ENCODE results near the gene RPL29. TPM values are rescaled to one million over a fixed set of nuclear protein-coding genes. Genes with fewer than 3 reads are reported as not detected.
"Not testable (repeated sequence)": the region's sequence is repeated elsewhere in the genome, so short reads cannot be mapped to it uniquely, and the experiment has no call there.

RPL29 gene
- total RNA-seq, 1 experiment from 2014 or later = 995 TPM

DNA sequence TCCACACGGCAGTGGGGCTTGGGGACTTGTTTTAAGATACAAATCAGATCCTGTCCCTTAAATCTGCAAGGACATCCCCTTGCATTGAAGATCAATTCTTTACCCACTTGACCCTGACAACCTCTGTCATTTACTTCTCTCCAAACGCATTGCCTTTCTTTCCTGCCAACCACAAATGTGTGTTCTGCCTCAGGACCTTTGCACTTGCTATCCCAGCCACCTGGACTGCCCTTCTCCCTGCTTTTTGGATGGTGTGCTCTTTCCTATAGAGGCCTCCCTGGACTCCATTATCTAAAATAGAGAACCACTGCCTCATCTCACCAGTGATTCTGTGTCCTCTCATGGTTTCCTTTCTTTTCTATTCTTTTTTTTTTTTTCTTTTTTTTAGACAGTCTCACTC, 1.5 kb upstream of the RPL29 start:
- ChIA-PET CTCF (interaction anchor here (1.3 to 1.4 kb wide), 2 partner anchors 18 to 56 kb away, joined by 3 to 4 read pairs; partner anchors contain the start of gene RRP9), POLR2A (no interaction called here)
- peaks cover 38% of the 10 kb centered on the region for H3K36me3 Mint-ChIP-seq (ENCODE audit: insufficient read depth, unreplicated experiment)
- BruUV-seq (replicated peaks) = no TSS peak
- H3K27me3 Mint-ChIP-seq (ENCODE audit: insufficient read depth, unreplicated experiment) = no peaks in the 10 kb centered on the region
- no peak overlapping the region for H3K4me3 Mint-ChIP-seq (ENCODE audit: unreplicated experiment)
- no peak overlapping the region for H3K27ac Mint-ChIP-seq (ENCODE audit: unreplicated experiment)
- no peaks in the 10 kb centered on the region for H3K27me3 ChIP-seq (replicated peaks; ENCODE audit: control insufficient read depth, insufficient read depth, low read length)
- DNase-seq = no peak
- peaks cover 18% of the 10 kb centered on the region for H3K4me1 ChIP-seq
- TF ChIP-seq CTCF (IDR thresholded peaks at IDR 0.05; ENCODE audit: insufficient read depth in 1 of 2, low read depth in 1 of 2, low read length in 1 of 2, severe bottlenecking in 1 of 2, unreplicated experiment in 1 of 2) = no peak
- no peaks in the 10 kb centered on the region for H3K9me3 Mint-ChIP-seq (ENCODE audit: unreplicated experiment)
- H3K36me3 ChIP-seq (ENCODE audit: control insufficient read depth, insufficient read depth, low read length) = peaks cover 8% of the 10 kb centered on the region
- no peaks in the 10 kb centered on the region for H3K9me3 ChIP-seq
- no peak overlapping the region for H3K4me3 ChIP-seq (ENCODE audit: low read depth, low read length)
- intact Hi-C loops (cut with micrococcal nuclease; ENCODE audit: unreplicated experiment) = loop anchor here (2.0 kb wide), 1 partner anchor 54 kb away; the partner anchor contains the start of gene PARP3
- H3K4me1 Mint-ChIP-seq (ENCODE audit: low read depth, unreplicated experiment) = peaks cover 9% of the 10 kb centered on the region

GRCh38 chr3:51994530-51994929, 1.2 kb downstream of the RPL29 start:
- peak overlapping the region; percentile 93 for H3K4me3 Mint-ChIP-seq (ENCODE audit: unreplicated experiment)
- no peaks in the 10 kb centered on the region for H3K27me3 Mint-ChIP-seq (ENCODE audit: insufficient read depth, unreplicated experiment)
- Histone ChIP-seq H3K27me3 (replicated peaks; ENCODE audit: control insufficient read depth, insufficient read depth, low read length) (no peaks in the 10 kb centered on the region), H3K4me3 (ENCODE audit: low read depth, low read length) (peak overlapping the region; percentile 60), H3K4me1 (peaks cover 18% of the 10 kb centered on the region), H3K9me3 (no peaks in the 10 kb centered on the region), H3K36me3 (ENCODE audit: control insufficient read depth, insufficient read depth, low read length) (peaks cover 8% of the 10 kb centered on the region)
- no peak for TF ChIP-seq CTCF (IDR thresholded peaks at IDR 0.05; ENCODE audit: insufficient read depth in 1 of 2, low read depth in 1 of 2, low read length in 1 of 2, severe bottlenecking in 1 of 2, unreplicated experiment in 1 of 2)
- DNase-seq = no peak
- no peaks in the 10 kb centered on the region for H3K9me3 Mint-ChIP-seq (ENCODE audit: unreplicated experiment)
- no TSS peak for BruUV-seq (replicated peaks)
- H3K4me1 Mint-ChIP-seq (ENCODE audit: low read depth, unreplicated experiment) = peaks cover 9% of the 10 kb centered on the region
- intact Hi-C loops (cut with micrococcal nuclease; ENCODE audit: unreplicated experiment) = no loop called here
- peak overlapping the region; percentile 99 for H3K27ac Mint-ChIP-seq (ENCODE audit: unreplicated experiment)
- peaks cover 56% of the 10 kb centered on the region for H3K36me3 Mint-ChIP-seq (ENCODE audit: insufficient read depth, unreplicated experiment)
- ChIA-PET POLR2A (interaction anchor here (0.7 to 1.9 kb wide), 2 partner anchors 12 to 302 kb away, joined by 3 to 30 read pairs; partner anchors contain the start of gene ACY1), CTCF (no interaction called here)

DNA sequence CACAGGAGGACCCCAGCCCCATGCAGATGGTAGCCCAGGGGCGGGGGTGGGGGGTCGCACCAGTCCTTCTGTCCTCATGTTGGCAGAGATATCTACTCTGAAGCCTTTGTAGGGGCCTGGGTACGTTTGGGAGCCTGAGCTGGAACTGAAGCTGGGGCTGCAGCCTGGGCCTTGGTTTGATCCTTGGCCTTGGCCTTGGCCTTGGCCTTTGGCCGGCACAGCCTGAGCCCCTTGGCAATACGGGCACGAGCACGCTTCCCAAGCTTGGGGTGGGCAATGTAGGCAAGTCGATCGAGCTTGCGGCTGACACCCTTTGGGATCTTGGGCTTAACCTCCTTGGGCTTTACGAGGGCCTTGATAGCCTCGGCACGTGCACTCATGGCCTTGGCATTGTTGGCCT, 2.0 kb downstream of the RPL29 start:
- H3K4me1 ChIP-seq = peaks cover 18% of the 10 kb centered on the region
- H3K36me3 Mint-ChIP-seq (ENCODE audit: insufficient read depth, unreplicated experiment) = peaks cover 64% of the 10 kb centered on the region
- CTCF ChIA-PET; H3K27ac Mint-ChIP-seq (ENCODE audit: unreplicated experiment); H3K4me3 Mint-ChIP-seq (ENCODE audit: unreplicated experiment); DNase-seq; intact Hi-C loops (cut with micrococcal nuclease; ENCODE audit: unreplicated experiment); H3K9me3 Mint-ChIP-seq (ENCODE audit: unreplicated experiment); H3K36me3 ChIP-seq (ENCODE audit: control insufficient read depth, insufficient read depth, low read length); H3K27me3 Mint-ChIP-seq (ENCODE audit: insufficient read depth, unreplicated experiment); H3K9me3 ChIP-seq; H3K4me3 ChIP-seq (ENCODE audit: low read depth, low read length); H3K27me3 ChIP-seq (replicated peaks; ENCODE audit: control insufficient read depth, insufficient read depth, low read length): not testable (repeated sequence)
- POLR2A ChIA-PET = interaction anchor here (0.7 kb wide), 1 partner anchor 302 kb away, joined by 3 read pairs; no protein-coding TSS in a partner anchor
- BruUV-seq (replicated peaks) = TSS peak; percentile 59
- H3K4me1 Mint-ChIP-seq (ENCODE audit: low read depth, unreplicated experiment) = peaks cover 12% of the 10 kb centered on the region
